Posterior vena cava (tissue), 2 donors: ENCODE measurements around the gene UBIAD1. TPM values are rescaled to one million over a fixed set of nuclear protein-coding genes. Genes with fewer than 3 reads are reported as not detected.
"Not testable (repeated sequence)": the region's sequence is repeated elsewhere in the genome, so short reads cannot be mapped to it uniquely, and the experiment has no call there.

Source experiments
- DNase-seq: peaks from one replicate; pipeline ENCODE4 v3.0.0-alpha.2; 2020; ENCODE audit warnings: low spot score
- intact Hi-C, 2 donors: fragments of 100-400 bp; cut with DNase I; formaldehyde crosslinking; loops; one replicate each; pipeline versions ENCODE4 v1.14.1 to v1.14.2; 2022 to 2023
- total RNA-seq, 2 donors: library from RNA; stranded (reverse); fragmentation: NEBNext Ultra II Directional; extraction: Animal tissue kit (Norgen Biotek cat#: 25700); gene quantifications; one replicate each; pipeline ENCODE4 v1.2.1, GENCODE V29; 2021
- donor health status: DM: yes; HTN: yes; CAD: no.
- donor health status: DM: yes; HTN: yes; CAD: no.

The UBIAD1 gene
- total RNA-seq, 2 donors from 2014 or later = 8.0 to 12.0 TPM

- intact Hi-C loops = no loop called here
- DNase-seq = no peak
Observed at GRCh38 chr1:11302366-11302765, 29.4 kb downstream of the UBIAD1 start.

- DNase-seq, intact Hi-C loops: not testable (repeated sequence)
Observed at GRCh38 chr1:11305516-11305915, 32.5 kb downstream of the UBIAD1 start.

- intact Hi-C loops = no loop called here
Observed at GRCh38 chr1:11307852-11308251, 34.9 kb downstream of the UBIAD1 start.

GRCh38 chr1:11308699-11309224, 35.8 kb downstream of the UBIAD1 start:
- intact Hi-C loops = no loop called here
- DNase-seq = no peak

More at GRCh38 chr1:11307852-11308251, 34.9 kb downstream of the UBIAD1 start:
- no peak for DNase-seq

- no peak for DNase-seq
- intact Hi-C loops = no loop called here
Observed at GRCh38 chr1:11309385-11309784, 36.4 kb downstream of the UBIAD1 start.

- no peak for DNase-seq
- intact Hi-C loops = no loop called here
Observed at GRCh38 chr1:11311816-11312755, 39.1 kb downstream of the UBIAD1 start.

GRCh38 chr1:11314959-11315358, 42.0 kb downstream of the UBIAD1 start:
- no peak for DNase-seq
- intact Hi-C loops = no loop called here

- intact Hi-C loops = no loop called here
Observed at GRCh38 chr1:11316701-11317100, 43.7 kb downstream of the UBIAD1 start.

GRCh38 chr1:11318982-11319381, 46.0 kb downstream of the UBIAD1 start:
- no peak for DNase-seq
- intact Hi-C loops = no loop called here

More at GRCh38 chr1:11316701-11317100, 43.7 kb downstream of the UBIAD1 start:
- DNase-seq = no peak

- DNase-seq = no peak
- intact Hi-C loops = no loop called here
Observed at GRCh38 chr1:11320153-11320936, 47.3 kb downstream of the UBIAD1 start.

GRCh38 chr1:11321656-11322491, 48.9 kb downstream of the UBIAD1 start:
- no peak for DNase-seq
- intact Hi-C loops = loop anchor here in 1 of 2 donors (1.0 kb wide), 1 partner anchor 43 kb away; no protein-coding TSS in a partner anchor

GRCh38 chr1:11324567-11325165, 51.7 kb downstream of the UBIAD1 start:
- DNase-seq = no peak
- intact Hi-C loops = no loop called here

- intact Hi-C loops = no loop called here
- DNase-seq = no peak
Observed at GRCh38 chr1:11326070-11326469, 53.1 kb downstream of the UBIAD1 start.

GRCh38 chr1:11328444-11328843, 55.4 kb downstream of the UBIAD1 start:
- DNase-seq = no peak
- intact Hi-C loops = no loop called here

- DNase-seq = no peak
- intact Hi-C loops = loop anchor here in 1 of 2 donors (10.0 kb wide), 1 partner anchor 314 kb away; no protein-coding TSS in a partner anchor
Observed at GRCh38 chr1:11330411-11330810, 57.4 kb downstream of the UBIAD1 start.

GRCh38 chr1:11331036-11331944, 58.3 kb downstream of the UBIAD1 start:
- no peak for DNase-seq
- intact Hi-C loops = loop anchor here in 1 of 2 donors (10.0 kb wide), 1 partner anchor 314 kb away; no protein-coding TSS in a partner anchor

GRCh38 chr1:11331945-11332546, 59.0 kb downstream of the UBIAD1 start:
- no peak for DNase-seq
- intact Hi-C loops = loop anchor here in 1 of 2 donors (10.0 kb wide), 1 partner anchor 313 kb away; no protein-coding TSS in a partner anchor
